Hematopoietic multipotent progenitor cell treated with erythropoietin and hydrocortisone succinate and interleukin-3 and kit ligand, for 4 days (in vitro differentiated cells): Measurements from ENCODE around the gene APOL6.
"Not testable (repeated sequence)": the region's sequence is repeated elsewhere in the genome, so short reads cannot be mapped to it uniquely, and the experiment has no call there.

Experiments used
- DNase-seq: peaks from one replicate; pipeline ENCODE4 v3.0.0-alpha.2; 2015

The APOL6 gene

DNA sequence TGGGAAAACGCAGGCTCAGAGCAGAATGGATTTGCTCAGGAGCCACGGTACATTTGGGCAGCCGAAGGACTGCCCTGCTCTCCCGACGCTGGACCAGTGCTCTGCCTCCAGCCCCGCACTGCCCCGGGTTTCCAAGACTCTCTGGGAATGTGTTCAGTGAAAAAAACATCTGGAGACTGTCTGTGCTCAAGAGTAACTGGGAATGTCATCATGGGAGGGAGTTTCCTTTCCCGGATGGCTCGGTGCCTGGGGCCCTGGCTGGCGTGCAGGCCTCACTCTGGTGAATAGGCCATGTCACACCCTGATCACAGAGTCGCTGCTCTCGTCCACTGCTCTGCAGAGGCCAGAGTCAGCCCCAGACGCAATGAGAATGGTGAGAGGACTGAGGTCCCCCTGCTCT lies 9.8 kb upstream of the APOL6 start:
- DNase-seq, result no peak

DNA sequence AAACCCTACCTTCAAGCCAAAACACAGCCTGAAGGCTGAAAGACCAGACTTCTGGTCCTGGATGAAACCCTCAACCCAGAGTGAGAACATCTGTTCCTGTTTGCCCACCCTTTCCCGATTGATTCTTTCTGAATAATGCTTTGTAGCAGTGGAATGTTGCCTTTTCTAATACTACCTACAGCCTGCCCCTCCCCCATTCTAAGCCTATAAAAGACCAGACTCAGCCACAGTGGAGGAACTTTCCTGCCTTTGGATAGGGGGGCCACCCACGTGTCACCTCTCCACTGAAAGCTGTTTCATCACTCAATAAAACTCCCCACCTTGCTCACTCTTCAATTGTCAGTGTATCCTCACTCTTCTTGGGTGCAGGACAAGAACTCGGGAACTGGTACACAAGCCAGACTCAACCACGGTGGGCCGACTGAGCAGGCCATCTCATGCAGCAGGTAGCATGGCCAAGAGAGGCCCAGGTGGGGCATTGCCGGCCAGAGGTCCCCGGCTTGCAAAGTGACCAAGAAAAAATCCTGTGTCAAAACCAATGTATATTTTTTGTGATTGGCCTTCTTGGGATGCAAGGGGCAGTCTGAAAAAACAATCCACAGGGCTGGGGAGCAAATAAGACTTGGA lies 6.6 kb upstream of the APOL6 start:
- no peak for DNase-seq

DNA sequence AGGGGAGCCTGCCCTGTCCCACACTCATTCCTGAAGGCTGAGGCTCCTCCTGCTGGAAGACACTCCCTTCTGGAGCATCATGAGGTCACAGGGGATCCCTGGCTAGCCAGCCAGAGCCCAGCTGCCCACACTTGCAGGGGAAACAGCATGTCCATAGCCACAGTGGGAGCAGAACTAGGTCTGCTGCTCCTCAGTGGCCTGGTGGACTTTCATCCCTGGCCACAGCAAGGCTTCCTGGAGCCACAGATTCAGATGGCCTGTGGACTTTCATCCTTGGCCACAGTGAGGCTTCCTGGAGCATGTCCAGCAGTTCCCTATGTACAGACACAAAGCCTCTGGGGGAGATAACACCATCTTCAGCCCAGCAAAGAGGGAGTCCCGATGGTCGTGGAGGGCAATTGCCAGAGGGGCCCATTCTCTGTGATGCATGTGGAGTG lies 5.9 kb upstream of the APOL6 start:
- no peak for DNase-seq

DNA sequence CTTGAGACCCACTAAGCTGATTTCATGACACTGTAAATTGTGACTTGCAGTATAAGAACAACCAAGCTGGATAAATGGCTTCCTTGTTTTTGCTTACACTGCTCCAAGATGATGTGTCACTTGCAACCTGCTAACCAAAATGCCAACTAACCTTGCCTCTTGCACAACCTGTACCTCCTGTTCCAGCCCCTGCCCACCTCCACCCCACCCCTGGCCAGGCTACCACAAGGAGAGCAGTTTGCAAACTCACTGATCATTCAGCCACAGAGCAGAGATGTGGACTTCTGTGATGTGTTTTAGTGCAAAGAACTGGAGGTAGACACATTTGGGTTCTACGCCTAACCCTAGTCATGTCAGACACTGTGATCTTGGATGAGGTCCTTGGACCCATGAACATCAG lies 4.3 kb upstream of the APOL6 start:
- no peak for DNase-seq

DNA sequence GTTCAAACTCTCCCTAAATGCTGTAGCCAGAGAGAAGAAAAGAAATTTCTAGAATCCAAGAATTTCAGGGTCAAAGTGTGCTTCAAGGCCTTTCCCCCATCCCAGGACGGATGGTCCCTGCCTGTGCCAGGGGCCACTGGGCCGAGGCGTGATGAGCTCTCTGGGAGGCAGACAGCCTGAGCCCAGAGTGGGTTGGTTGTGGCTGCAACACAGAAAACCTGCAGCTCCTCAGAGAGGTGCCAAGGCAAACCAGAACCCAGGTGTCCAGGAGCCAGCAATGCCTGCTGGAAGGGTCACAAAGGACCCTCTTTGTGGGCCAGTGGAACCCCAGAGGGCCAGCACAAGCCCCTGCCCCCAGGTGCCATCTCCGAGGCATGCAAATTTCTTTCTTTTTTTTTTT lies 2.6 kb upstream of the APOL6 start:
- DNase-seq, result no peak

DNA sequence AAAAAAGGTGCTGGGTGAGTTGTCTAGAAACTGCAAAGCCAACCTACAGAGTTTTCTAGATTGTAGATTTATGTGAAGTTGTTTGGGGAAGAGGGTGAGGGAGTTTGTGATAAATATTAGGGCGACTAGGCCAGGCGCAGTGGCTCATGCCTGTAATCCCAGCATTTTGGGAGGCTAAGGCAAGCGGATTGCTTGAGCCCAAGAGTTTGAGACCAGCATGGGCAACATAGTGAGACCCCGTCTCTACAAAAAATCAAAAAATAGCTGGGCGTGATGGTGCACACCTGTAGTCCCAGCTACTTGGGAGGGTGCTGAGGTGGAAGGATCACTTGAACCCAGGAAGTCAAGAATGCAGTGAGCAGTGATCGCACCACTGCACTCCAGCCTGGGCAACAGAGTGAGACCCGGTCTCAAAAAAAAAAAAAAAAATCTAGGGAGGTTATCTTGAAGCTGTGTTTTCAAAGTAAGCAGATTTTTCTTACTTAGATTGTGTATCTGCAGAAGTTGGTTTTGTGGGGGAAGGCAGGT lies 844 bp downstream of the APOL6 start:
- no peak for DNase-seq

DNA sequence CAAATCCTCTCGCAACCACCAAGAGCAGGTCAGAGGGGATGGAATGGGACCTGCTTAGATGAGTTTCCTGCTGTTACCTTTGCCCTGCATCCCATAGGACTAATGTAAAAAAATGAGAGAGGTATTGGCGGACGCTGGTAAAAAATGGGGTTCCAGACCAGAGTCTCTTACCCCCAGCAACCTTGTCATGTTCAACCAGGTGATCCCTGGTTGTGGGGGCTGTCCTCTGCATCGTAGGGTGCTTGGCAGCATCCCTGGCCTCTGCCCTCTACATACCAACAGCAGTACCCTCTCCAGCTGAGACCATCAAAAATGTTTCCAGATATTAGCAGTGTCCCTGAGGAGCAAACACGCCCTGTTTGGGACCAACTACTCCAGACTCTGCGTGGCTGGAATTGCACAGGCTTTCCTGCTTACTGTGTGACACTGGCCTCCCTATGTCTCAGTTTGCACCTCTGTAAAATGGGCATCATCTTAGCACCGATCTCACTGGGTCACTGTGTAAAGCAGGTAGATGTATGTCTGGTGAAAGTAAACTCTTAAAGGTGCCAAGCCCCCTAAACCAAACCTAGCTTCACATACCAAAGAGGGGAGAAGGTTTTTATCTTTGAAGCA lies 1.5 kb downstream of the APOL6 start:
- DNase-seq, result no peak

DNA sequence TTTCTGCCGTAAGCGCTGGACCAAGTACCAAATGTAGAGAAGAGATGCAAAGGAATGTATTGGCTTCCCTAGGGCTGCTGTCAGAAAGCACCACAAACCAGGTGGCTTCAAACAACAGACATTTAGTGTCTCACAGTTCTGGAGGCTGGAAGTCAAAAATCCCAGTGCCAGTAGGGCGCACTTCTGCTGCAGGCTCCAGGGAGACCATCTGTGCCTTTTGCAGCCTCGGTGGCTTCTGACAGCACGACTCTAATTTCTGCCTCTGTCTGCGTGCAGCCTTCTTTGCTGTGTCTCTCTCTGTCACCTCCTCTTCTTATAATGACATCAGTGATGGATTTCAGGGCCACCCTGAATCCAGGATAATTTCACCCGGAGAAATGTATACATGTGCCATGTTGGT lies 2.8 kb downstream of the APOL6 start:
- no peak for DNase-seq

DNA sequence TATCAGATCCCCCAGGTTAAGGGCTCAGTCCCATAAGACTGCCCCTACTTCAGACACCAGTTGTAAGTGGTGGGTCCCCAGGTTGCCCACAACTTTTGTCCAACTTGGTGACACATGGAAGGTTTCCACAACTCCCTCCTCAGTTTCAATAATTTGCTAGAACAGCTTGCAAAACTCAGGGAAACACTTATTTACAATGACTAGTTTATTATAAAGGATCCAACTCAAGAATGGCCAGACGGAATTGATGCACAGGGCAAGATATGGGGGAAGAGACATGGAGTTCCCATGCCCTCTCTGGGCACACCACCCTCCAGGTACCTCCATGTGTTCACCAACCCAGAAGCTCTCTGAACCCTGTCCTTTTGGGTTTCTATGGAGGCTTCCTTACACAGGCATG lies 5.6 kb downstream of the APOL6 start:
- DNase-seq, result no peak

DNA sequence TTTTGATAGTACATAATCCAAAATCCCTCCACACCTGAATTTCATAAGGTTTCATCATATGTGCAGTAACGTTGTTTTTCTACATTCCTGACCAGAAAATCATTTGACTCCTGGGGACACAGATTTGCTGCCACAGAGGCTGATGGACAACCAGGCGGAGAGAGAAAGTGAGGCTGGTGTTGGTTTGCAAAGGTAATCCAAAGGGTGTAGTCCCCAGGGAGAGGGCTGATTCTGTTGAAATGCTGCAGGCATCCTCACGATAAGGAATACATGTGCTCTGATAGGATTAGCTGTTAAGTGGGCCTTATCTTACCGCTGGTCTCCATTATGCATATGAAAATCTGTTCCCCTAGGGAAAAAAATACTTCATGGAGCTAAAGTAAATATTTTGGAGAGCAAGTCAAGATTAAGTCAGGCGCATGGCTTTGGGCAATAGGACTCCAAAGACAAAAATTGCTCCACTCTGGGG lies 8.1 kb downstream of the APOL6 start:
- no peak for DNase-seq

DNA sequence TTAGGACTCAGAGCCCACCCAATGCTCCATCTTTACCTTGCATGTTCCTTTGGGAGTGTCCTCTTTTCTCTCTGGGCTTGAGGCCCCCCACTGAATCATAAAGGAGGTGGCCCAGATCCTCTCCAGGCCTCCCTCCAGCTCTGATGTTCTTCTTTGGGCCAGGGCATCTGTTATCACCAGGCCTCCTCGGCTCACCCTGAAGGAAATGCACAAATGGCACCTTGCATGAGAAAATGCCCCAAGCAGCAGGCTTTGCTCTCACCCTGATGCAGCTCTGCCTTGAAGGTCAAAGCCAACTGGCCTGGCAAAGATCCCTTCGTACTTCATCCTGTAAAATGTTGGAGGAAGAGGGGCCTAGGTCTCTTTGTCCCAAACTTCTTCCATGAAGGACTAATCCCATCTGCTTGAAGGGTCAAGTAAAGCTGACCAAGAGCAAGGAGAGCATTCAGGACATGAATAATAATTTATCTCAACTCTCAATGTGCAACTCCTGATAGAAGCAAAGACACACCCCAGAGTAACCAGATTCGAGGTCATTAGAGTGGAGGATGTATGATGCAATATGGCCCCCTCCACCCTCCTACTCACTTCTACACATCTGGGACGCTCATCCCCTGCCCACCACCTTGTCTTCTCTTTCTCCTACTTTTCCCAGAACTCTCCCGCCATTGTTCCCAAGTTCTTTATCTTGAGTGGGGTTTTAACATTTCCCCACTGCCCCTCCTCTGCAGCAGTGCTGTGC lies 9.5 kb downstream of the APOL6 start:
- no peak for DNase-seq

DNA sequence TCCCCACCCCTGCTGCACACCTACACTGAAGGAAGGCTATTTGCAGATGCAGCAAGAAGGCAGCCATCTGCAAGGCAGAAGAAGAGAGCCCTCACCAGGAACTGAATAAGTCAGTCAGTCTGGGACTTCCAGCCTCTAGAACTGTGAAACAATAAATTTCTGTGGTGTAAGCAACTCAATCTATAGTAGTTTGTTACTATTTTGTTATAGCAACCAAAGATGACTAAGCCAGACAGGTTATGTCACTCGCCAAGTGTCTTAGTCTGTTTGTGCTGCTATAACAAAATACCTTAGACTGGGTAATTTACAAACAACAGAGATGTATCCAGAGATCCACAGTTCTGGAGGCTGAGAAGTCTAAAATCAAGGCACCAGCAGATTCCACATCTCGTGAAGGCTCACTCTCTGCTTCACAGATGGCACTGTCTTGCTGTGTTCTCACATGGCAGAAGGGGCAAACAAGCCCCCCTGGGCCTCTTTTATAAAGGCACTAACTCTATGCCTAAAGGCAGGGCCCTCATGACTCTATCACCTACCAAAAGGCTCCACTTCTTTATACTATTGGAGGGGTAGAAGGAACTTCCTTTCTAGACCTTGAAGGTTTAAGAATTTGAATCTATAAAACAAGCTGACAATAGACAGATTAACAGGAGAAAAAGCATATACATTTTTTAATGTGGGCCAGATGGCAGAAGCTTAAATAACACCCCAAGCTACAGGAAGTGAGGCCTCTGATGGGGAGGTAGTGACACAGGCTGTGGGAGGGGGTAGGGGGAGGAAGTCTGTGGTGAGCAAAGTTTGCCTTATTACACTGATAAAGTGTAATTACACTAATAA lies 12.3 kb downstream of the APOL6 start:
- DNase-seq, result peak; percentile 82

DNA sequence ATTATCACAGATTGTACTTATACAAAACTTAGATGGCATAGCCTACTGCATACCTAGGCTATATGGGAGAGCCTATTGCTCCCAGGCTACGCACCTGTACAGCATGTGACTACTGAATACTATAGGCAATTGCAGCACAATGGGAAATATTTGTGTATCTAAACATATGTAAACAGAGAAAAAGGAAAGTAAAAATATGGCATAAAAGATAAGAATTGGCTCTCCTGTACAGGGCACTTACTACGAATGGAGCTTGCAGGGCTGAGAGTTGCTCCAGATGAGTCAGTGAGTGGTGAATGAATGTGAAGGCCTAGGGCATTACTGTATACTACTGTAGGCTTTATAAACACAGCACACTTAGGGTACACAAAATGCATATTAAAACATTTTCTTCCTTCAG lies 13.2 kb downstream of the APOL6 start:
- peak; percentile 30 for DNase-seq

DNA sequence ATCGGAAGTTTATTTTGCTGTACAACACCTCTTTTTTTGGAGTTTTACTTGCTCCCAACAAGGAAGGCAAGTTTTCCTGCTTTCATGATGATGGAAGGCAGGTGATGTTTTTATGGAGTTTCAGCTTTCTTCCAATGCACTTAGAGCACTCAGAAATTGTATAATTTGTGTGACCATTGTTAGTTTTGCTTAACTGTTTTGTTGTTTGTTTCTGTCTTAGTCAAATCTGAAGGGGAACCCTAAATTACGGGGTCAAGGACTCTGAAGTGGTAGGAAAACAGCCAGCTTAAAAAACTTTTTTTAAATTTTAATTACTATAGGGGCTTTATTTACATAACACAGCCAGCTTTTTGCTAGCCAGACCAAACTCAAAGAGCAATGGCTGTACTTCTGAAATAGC lies 14.7 kb downstream of the APOL6 start:
- DNase-seq, result no peak

DNA sequence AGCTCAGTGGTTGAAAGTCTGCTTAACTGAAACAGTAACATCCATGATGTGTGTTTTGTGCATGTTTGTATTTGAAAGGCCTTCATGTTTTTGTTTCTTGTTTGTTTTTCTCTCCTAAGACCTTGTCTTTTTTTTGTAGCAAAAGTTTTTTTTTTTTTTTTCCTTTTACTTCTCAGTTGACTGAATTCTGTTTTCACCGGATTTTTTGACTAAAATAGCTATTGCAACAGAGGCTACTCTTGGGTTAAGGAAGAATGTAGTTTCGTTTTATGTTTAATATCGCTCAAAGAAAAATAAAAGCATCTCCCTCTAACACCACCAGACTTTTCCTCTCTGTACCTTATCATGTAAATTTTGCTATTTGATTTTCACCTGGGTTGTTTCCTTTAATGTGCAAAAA lies 15.1 kb downstream of the APOL6 start:
- DNase-seq, result no peak

DNA sequence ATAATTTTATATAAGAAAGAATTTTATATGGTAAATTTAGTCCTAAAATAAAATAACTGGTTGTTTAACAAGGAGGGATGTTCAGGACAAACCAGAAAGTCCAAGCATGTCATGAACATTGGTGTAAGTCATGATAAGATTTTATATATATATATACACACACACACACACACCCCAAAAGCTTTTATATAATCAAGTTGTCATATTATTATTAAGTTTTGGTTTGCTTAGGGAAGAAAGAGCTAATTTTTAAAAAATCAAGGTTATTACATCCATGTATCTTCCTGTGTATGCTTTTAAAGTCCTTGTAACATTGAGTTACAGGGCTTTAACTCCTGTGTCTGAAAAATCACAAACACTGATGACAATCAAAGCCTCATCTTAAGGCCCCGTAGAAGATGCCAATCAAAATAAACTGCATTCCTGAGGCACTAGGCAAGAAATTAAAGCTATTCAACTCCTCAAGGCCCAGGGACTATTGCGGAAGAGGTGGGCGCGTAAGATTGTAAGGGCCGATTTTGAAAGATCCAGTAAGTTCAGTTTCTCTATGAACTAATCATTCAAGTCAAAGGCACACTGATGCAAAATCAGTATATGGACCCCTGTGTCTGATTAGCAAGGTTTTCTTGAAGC lies 16.8 kb downstream of the APOL6 start:
- no peak for DNase-seq

DNA sequence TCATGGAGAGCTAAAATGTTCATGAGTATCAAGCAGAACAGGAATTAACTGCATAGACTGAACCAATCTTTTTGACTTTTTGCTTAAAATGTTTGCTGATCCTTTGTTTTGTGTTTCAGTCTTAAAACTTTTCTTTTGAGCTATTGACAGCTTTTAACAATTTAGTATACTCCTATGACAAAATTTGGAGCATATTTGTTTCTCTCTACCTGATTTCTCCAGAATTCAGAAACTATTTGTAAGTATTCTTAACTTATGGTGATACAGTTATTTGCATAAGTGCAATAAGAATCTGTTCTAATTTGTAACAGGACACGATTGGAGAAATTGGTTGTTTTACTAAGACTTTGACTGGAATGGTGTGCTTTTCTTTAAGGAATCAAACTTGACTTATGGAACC lies 18.5 kb downstream of the APOL6 start:
- not testable (repeated sequence) for DNase-seq

DNA sequence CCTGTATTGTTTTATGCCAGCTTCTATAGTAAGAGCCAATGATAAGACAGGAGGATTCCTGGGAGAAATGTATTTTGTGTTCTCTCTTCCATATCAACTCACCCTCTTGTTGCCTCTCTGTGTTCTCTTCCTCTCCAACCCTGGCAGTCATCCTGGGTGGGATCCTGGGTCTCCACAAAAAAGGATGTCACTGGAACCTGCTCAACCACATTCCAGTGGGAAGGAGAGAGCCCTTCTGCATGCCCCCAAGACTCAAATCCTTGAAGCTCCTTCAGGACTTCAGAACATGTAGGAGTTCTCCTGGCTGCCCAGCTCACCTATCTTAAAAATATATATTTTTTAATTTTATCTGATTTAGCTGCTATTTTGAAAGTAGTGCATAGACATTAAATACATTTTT lies 26.1 kb downstream of the APOL6 start:
- no peak for DNase-seq

DNA sequence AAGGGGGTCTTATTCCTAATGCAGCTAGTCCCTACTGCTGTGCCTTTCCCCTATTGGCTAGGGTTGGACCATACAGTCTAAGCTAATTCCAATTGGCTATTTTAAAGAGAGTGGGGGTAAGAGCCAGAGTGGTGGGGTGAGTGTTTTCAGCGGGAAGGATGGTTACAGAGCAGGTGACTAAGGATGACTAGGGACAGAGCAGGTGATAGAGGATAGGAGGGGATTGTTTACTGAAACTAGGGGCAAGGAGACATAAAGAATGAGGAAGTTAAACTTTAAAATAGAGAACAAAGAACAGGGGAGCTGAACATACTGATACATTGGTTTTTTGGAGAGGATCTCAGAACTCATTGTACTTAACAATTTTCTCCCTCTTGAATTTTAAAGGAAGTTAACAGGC lies 27.8 kb downstream of the APOL6 start:
- peak; percentile 10 for DNase-seq

DNA sequence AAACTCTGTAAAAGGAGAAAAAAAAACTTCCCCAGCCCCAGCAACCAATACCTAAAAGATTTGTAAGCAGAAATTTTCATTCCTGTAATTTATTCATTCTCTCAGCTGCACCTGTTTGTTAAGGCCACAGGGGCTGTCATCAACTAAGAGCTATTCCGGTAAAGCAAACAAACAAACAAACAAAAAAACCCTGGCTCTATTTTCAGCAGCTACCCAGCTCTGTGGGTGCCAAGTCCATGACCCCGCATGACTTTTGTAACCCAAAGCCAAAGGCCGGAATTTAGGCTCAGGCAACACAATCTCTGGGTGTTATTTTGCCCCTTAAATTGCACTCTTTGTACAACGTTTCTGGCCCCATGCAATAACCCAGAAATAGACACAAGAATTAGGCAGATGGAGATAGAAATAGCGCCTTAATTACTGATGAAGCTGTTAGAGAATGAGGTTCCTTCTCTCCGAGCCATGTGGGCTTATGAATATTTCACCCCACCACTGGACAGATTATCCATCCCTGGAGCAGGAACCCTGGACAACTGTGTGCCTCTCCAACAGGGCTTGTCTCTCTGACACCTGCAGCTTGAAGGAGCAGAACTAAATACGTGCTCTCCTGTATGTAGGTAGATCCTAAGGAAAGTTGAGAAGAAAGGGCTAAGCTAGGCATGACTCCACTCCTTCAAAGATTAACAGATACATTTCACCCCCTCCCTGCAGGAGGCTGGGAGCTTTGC lies 29.4 kb downstream of the APOL6 start:
- DNase-seq, result no peak

DNA sequence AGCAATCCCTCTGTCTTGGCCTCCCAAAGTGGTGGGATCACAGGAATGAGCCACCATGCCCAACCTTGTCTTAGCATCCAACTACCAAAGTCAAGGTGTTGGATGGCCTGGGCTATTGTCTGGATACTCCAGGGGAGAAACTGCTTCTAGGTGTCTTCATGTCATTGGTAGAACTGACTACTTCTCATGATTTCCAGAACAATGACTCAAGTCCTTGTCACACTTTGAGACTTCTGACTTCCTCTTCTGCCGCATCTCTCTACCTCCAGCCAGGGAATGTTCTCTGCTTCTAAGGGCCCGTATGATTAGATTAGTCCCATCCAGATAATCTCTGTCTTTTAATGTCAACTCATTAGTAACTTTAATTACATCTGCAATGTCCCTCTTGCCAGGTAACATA lies 30.6 kb downstream of the APOL6 start:
- no peak for DNase-seq

DNA sequence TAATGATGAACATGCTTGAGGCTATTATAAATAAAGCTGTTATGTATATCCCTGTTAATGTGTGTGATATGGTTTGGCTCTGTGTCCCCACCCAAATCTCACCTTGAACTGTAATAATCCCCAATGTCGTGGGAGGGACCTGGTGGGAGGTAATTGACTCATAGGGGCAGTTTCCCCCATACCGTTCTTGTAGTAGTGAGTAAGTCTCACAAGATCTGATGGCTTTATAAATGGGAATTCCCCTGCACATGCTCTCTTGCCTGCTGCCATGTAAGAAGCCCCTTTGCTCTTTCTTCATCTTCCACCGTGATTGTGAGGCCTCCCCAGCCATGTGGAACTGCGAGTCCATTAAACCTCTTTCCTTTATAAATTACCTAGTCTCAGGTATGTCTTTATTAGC lies 31.2 kb downstream of the APOL6 start:
- DNase-seq, result not testable (repeated sequence)
